Nephron progenitor cell (in vitro differentiated cells): ENCODE data around the gene RHEB.

Experiments
- DNase-seq: peaks from one replicate; pipeline ENCODE4 v3.0.0; 2021
- H3K27ac Mint-ChIP-seq: 2 replicates; pipeline ENCODE4 v1.8.0; 2021; ENCODE audit warnings: mild to moderate bottlenecking, moderate library complexity, mixed read lengths
- H3K27me3 Mint-ChIP-seq: 2 replicates; pipeline ENCODE4 v1.8.0; 2021; ENCODE audit warnings: mild to moderate bottlenecking, low read depth, mixed read lengths; ENCODE audit not compliant: poor library complexity
- H3K36me3 Mint-ChIP-seq: 2 replicates; pipeline ENCODE4 v1.8.0; 2021; ENCODE audit warnings: low read depth, mixed read lengths
- H3K4me1 Mint-ChIP-seq: 2 replicates; pipeline ENCODE4 v1.8.0; 2021; ENCODE audit warnings: mixed read lengths
- H3K4me3 Mint-ChIP-seq: 2 replicates; pipeline ENCODE4 v1.8.0; 2021; ENCODE audit warnings: mild to moderate bottlenecking, moderate library complexity, mixed read lengths
- H3K9me3 Mint-ChIP-seq: 2 replicates; pipeline ENCODE4 v1.8.0; 2021; ENCODE audit warnings: mild to moderate bottlenecking, moderate library complexity, mixed read lengths
- CTCF ChIP-seq: fragments of 200-600 bp; sonication (generic); IDR thresholded peaks from 2 replicates; pipeline ENCODE4 v1.5.0; 2021; ENCODE audit warnings: antibody characterized with exemption

The RHEB gene

GRCh38 chr7:151505433-151505832 is 14.3 kb downstream of the RHEB start:
- peaks cover 40% of the 10 kb centered on the region for H3K4me1 Mint-ChIP-seq
- H3K27me3 Mint-ChIP-seq: no peaks in the 10 kb centered on the region
- TF ChIP-seq CTCF: no peak
- peaks cover 38% of the 10 kb centered on the region for H3K36me3 Mint-ChIP-seq
- peaks cover 9% of the 10 kb centered on the region for H3K9me3 Mint-ChIP-seq
- DNase-seq: no peak
- H3K4me3 Mint-ChIP-seq: no peak overlapping the region
- H3K27ac Mint-ChIP-seq: peak overlapping the region; percentile 61

GRCh38 chr7:151504715-151505326 is 14.9 kb downstream of the RHEB start:
- Mint-ChIP-seq H3K4me3 (no peak overlapping the region), H3K27me3 (no peaks in the 10 kb centered on the region), H3K4me1 (peaks cover 35% of the 10 kb centered on the region), H3K9me3 (peaks cover 5% of the 10 kb centered on the region), H3K36me3 (peaks cover 40% of the 10 kb centered on the region), H3K27ac (peak overlapping the region; percentile 25)
- no peak for TF ChIP-seq CTCF
- no peak for DNase-seq

- Mint-ChIP-seq H3K4me3 (no peak overlapping the region), H3K27ac (no peak overlapping the region), H3K36me3 (peaks cover 37% of the 10 kb centered on the region), H3K27me3 (no peaks in the 10 kb centered on the region), H3K4me1 (peaks cover 33% of the 10 kb centered on the region), H3K9me3 (peaks cover 4% of the 10 kb centered on the region)
- TF ChIP-seq CTCF: no peak
- no peak for DNase-seq
These were observed 15.6 kb downstream of the RHEB start for GRCh38 chr7:151503902-151504714.

GRCh38 chr7:151501676-151502075 is 18.0 kb downstream of the RHEB start:
- no peak overlapping the region for H3K27ac Mint-ChIP-seq
- peaks cover 48% of the 10 kb centered on the region for H3K36me3 Mint-ChIP-seq
- H3K4me1 Mint-ChIP-seq: peaks cover 21% of the 10 kb centered on the region
- H3K4me3 Mint-ChIP-seq: no peak overlapping the region
- no peak for TF ChIP-seq CTCF
- H3K27me3 Mint-ChIP-seq: no peaks in the 10 kb centered on the region
- no peak for DNase-seq
- H3K9me3 Mint-ChIP-seq: peaks cover 4% of the 10 kb centered on the region

GRCh38 chr7:151498495-151498894 is 21.2 kb downstream of the RHEB start:
- peak overlapping the region; percentile 1 for H3K27ac Mint-ChIP-seq
- no peak for TF ChIP-seq CTCF
- H3K4me1 Mint-ChIP-seq: peaks cover 38% of the 10 kb centered on the region
- DNase-seq: no peak
- H3K36me3 Mint-ChIP-seq: peaks cover 55% of the 10 kb centered on the region
- H3K9me3 Mint-ChIP-seq: peaks cover 4% of the 10 kb centered on the region
- no peaks in the 10 kb centered on the region for H3K27me3 Mint-ChIP-seq
- H3K4me3 Mint-ChIP-seq: no peak overlapping the region
